Right hindlimb (tissue), 1 donor: ENCODE measurements around the gene LRRC46.
A peak's percentile ranks its signal among the peaks of the same experiment; 100 is the strongest.

Source experiments
- DNase-seq: peaks from one replicate; pipeline ENCODE4 v3.0.0-alpha.2; 2018

Gene LRRC46

DNA sequence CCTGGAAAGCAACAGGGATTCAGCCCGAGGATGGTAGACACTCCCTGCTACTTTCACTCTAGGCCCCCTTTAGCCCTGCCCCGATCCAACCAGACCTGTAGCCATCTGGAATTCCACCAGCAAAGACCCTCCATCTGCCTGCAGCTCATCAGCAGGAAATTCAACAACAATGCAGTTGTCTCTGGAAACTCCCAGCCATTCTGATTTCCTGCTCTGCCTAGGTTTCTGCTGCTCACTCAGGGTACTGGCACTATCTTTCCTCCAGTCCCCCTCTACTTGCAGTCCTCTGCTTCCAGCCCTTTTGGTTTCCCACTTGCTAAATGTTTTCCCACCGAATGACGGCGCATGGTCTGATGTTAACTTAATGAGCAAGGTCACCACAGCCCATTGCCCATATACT is 22.1 kb downstream of the LRRC46 start:
- no peak for DNase-seq

DNA sequence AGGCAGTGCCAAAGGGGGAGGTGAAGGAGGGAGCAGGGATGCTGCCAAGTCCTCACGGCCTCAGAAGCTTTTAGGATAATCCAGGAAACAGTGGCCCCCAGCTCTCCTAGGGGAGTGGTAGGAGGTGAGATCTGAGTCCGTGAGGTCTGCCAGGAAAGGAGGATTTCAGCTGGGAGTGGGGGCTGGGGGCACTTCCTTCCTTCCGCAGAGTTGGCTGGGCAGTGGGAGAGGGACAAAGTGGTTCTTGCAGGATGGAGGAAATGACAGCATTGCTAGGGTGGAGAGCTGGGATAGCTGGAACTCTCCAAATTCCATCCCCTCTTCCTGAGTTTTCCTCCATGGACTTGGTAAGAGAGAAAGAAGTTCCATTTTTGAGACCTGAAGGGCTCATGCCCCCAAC is 24.3 kb downstream of the LRRC46 start:
- no peak for DNase-seq

DNA sequence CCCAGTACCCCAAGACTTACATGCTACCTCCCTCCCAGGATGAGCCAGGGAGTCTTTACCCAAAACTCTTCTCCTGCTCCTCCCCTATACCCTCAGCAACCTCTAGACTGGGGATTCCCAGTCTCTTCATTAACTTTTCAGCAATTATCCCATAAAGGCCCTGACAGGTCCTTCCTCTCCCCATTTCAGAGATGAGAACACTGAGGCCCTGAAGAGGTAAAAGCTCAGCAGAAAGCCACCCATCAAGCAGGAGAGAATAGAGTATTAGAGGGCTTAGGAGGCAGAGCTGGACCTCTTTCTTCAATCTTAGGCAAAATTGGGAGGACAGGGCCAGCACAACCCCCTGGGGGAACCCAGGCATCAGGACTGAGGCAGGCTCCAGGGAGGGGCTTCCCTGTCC is 25.4 kb downstream of the LRRC46 start:
- DNase-seq: no peak

DNA sequence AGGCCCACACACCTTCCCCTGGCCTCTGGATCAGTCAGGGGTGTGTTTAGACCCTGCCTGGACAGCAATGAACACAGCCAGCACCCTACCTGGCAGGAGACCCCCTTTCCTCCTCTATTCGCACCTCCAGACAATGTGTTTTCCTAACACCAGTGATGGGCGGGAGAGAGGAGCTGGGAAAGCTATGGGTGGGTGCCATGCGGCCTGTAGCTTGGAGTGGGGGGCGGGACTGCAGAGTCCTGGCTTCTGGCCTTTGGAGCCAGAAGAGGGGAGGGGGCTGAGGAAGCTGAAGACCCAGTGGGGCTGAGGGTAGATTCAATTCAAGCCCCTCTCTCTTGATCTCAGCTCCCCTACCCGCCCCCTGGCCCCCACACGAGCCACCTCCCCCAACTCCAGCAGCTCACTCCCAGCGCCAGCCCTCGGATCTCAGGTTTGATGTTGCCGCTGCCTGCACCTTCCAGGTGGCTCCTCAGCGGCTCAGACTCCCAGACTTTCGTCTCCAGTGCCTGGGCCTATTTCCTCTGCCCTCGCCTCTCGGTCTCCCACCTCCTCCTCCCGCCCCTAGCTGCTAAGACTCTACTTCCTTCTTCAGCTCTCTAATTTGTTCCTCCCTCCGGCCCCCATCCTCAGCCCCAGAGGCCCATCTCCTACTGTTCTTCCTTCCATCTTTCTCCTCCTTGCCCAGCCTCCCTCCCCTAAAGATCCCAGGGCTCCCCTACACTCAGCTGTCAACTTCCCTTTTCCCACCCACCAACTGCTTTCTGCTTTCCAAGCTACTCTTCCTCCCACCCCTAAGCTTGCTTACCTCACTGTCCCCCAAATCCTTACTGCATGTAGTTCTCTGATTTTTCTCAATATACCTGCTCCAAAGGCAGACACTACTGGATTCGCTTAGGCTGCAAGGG is 26.3 kb downstream of the LRRC46 start:
- DNase-seq: no peak

DNA sequence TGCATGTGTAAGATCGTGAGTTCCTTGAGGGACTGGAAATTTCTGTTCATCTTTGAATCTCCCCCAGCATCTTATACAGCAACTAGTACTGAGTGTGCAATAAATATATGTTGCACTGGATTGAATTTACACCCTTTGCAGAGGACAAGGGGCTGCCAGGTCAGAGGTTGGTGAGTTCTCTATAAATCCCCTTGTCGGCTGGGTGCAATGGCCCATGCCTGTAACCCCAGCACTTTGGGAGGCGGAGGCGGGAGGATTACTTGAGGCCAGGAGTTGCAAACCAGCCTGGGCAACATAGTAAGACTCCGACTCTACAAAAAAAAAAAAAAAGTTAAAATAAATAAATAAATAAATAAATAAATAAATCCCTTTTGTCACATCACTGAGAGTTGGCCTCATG is 28.9 kb downstream of the LRRC46 start:
- DNase-seq: no peak

DNA sequence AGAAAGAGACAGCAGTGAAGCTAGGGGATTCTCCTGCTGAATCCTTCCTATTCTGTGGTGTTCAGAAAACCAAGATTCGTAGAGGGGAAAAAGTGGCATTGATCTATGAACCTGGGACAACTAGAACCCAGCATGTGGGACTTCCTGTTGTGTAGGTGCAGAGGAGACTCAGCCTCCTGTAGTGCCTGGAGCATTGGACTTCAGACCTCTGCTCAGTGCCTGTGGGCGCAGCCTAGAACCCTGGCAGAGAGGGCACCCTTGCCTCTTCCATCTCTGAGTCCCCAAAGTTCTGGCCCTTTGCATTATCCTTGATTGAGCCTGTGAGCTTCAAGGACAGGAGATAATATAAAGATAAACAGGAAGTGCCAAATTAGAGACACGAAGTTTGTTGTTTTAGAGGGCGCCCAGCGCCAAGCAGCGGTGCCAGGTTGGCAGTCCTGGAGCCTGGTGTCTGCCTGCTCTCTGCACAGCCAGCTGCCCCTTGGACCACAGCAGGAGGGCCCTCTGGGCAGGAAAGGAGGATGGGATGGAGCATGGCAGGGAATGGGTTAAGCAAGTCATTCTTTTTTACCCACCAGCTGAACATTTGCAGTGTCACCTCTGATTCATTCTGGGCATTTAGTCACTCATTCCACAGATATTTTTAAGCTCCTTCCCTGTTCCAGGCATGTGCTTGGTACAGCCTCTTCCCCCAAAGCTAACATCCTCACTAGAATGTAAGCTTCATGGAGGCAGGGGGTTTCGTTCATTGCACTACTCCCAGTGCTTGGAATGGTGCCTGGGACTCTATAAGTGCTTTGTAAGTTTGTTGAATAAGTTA is 31.4 kb downstream of the LRRC46 start:
- DNase-seq: no peak

DNA sequence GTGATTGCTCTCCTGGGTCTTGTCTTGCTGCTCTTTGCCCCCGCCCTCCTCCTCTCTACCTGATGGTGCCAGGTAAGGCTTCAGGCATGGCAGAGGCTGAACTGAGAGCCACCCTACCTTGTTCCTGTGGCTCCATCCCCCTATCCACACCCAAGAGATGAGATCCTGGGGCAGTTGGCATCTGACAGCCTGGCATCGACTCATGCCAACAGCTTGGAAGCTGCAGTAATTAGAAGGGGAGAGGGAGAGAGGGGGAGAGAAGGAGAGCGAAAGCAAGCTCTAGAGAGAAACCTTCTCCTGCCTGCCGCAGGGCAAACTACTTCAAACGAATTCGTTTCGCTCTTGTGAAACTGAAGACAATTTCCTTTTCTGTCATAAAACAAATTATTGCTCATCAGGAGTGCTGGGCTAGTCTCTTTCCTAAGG is 33.3 kb downstream of the LRRC46 start:
- DNase-seq: no peak

DNA sequence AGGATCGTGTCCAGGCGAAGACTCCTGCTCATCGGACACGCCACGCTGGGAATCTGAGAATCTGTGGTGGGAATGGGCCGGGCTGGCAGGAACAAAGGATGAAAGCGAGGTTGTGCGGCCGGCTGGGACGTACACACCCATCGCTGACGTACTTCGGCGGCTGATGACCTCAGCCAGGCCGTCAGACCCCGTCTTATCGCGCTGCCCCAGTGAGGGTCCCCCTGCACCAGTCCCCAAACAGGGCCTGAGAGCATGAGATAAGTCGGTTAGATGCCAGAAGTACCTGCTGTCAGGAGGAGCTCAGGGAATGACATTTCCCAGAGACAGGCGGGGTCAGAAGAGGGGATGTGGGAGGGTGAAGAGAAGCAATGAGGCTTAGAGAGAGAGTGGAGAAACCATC is 35.5 kb downstream of the LRRC46 start:
- DNase-seq: no peak

DNA sequence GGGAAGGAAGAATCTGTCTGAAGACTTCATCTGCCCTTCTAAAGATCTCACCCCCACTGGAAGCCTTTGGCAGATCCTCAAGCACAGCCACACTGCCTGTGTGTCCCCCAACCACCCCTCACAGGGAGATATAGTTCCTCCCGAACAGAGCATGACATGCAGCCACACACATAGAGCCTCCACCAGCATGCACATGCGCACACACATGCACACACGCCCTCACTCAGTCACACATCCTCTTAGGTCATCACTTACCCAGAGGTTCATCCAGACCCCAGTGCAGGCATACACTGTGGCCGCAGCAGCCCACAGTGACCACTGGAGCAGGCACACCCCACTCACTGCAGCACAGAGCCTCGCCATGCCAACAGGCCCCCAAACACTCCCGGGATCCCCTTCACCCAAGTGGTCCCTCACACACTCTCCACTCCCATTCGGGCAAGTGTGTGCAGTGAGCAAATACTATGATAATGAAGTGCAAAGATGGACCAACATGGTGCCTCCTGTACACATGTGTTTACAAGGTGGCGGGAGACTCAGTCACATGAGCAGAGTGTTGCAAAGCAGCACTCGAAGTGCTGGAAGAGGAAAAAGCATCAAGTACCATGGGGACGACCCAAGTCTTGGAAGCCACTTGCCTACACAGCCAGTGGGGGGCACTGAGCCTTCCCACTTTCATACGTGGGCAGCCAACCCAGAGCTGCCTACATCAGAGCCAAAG is 36.5 kb downstream of the LRRC46 start:
- DNase-seq: no peak

DNA sequence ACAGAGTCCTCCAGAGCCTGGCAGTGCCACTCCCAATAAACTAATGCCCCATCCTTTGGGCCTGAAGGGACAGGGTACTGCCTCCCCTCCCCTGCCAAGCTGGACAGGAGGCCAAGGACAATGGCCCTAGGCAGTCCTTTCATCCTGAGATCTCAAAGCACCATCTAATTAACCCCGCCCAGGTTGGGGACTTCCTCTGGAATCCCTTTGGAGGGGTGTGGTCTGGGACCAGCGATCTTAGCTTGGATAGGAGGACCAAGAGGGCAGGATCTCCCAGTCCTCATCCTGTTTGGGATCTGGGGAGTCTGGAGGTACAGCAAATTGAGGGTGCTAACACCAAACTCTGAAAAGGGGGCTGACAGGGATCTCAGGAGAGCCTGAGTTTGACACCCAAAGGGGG is 37.6 kb downstream of the LRRC46 start:
- DNase-seq: no peak

DNA sequence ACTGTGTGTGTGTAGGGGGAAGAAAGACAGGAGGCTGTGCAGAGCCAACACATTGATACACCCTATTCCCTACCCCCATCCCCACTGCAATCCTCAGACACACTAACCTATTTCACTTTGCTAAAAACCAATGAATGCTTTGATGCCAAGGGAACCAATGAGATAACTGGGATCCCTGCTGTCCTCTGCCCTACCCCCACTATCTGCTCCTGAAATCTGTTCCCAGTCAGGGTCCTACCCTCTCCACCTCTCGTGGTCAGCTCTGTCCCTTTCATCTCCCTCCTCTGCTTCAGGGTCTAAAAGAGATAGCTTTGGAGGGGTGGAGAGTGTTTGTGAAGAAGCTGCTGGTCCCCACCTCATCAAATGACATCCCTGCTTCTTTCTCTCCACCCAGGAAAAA is 38.6 kb downstream of the LRRC46 start:
- DNase-seq: no peak

DNA sequence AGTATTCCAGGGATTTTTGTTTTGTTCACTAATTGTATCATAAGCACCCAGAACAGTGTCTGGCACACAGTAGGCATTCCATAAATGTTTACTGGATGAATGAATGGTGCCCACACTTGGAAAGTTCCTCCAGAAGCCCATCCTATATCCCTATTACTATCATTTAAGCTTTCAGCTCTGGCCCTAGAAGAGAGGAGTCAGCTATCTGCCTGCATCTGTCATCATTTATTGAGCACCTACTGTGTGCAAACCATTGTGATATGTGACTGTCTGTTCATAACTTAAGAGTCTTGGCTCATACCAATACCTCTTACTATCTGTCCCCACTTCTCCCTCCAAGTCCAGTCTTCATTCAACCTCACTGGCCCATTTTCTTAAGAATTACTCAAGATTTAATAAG is 39.6 kb downstream of the LRRC46 start:
- DNase-seq: no peak

DNA sequence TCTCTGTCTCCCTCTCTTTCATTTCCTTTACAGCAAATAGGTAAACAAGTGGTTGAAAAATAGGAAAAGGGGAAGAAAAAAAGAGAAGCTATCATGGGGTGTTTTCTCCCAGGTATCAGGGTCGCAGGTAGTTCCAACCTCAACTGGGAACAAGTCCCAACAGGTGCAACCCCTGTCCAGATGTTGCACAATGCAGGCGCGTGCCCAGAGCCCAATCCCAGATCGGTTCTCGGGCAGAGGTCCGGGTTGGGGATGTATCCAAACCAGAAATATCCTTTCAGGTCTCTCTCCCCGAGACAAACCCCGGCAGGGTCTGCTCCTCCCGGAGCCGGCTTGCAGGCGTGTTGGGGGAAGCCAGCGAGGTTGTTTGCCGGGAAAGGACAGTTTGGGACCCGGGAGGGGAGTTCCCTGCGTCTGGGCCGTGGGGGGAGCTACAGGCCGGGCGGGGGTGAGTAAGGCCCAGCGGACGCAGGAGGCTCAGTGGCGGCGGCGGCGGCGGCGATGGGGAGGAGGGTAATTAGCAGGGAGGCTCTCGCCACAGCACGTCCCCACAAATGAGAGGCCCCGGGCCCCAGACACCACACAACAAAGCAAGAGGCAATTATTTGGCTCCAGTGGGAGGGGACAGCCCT is 40.7 kb downstream of the LRRC46 start:
- peak; percentile 61 for DNase-seq

DNA sequence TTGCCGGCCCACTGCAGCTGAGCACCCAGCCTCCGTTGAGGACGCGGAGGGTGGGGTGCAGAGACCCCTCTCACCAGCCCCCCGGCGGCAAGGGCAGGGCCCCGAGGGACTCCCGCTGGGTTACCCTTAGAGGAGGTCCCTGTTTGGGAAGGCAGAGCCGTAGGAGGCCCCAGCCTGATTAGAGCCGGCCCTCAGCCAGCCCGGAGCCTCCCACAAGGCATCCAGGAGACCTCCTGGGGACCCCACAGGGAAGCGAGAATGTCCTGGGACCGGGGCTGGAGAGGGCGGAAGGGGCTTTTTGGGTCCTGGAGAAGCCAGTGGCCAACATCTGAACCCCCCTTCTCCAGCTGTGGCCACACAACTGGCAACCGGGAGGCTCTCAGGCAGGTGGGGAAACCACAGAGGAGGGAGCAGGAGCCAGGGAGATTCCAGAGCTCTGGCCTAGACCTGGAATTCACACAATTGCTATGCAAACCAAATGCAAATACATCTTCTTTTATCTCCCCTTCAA is 41.2 kb downstream of the LRRC46 start:
- peak; percentile 29 for DNase-seq

DNA sequence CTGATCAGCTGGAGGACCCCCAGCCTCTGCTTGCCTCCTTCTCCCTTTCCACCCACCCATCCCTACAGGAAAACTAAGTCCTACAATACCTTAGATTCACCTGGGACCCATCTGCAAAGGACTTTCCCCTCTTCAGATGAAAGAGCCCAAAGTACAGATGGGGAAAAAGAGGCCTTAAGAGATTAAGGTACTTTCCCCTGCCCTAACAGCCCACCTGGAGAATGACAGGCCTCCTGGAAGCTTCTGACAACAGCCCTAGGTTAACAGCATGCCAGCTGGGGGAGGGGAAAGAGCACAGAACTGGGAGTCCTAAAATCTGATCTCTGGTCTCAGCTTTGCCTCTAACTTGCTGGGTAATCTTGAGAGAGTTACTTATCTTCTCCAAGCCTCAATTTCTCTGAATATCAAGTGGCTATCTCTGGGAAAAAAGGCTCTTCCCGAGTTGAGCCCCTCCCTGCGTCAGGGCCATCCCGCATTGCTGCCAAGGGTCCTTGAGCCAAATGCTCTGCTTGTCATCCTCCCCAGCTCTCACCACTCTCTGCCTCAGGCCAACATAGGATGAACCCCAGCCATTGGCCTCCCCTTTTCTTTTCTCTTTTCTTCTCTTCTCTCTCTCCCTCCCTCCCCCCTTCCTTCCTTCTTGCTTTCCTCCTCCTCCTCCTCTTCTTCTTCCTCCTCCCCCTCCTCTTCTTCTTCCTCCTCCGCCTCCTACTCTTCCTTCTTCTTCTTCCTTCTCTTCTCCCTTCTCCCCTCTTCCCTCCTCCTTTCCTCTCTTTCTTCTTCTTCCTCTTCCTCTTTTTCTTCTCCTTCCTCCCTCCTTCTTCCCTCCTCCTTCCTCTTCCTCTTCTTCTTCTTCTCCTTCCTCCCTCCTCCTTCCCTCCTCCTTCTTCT is 42.0 kb downstream of the LRRC46 start:
- no peak for DNase-seq

DNA sequence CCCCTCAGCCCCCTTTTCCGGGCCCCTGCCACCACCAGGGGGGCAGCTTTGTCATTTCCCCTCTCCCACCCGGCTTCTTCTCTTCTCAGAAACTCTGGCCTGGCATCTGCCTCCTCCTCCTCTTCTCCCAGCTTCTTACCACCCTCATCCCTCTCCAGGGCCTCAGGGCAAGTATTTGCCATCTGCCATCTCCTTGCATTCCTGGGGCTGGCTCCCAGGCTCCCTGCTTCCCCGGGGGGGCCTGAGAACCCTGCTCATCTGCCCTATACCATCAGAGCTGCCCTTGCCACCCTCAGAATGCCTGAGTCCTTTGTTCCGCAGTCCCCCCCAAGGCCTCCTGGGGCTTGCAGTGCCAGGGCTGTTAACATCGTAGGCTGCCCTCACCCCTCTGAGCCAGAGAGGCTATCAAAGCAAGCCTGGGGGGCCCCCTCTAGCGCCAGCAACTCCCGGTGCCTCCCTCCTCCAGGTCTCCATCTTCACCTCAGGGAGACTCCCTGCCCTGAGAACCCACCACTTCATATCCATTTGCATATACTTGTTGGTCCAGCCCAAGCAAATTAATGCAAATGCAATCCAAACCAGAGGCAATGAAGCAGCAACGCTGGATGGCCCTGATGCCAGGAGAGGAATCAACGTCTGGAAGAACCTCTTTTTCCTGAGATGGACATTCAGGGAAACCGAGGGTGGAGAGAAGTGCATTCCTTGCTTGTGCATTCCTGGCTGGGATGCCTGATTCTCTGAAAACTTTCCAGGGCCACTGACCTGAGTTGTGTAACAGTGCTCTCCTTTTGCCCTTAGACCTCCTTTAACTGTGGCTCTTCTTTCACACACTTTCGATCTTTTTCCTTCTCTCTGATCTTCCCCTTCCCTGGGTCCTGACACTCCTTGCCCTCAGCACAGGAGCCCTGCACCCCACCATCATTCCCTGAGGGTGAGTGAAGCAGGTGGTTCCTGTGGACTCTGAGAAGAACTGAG is 43.8 kb downstream of the LRRC46 start:
- no peak for DNase-seq

DNA sequence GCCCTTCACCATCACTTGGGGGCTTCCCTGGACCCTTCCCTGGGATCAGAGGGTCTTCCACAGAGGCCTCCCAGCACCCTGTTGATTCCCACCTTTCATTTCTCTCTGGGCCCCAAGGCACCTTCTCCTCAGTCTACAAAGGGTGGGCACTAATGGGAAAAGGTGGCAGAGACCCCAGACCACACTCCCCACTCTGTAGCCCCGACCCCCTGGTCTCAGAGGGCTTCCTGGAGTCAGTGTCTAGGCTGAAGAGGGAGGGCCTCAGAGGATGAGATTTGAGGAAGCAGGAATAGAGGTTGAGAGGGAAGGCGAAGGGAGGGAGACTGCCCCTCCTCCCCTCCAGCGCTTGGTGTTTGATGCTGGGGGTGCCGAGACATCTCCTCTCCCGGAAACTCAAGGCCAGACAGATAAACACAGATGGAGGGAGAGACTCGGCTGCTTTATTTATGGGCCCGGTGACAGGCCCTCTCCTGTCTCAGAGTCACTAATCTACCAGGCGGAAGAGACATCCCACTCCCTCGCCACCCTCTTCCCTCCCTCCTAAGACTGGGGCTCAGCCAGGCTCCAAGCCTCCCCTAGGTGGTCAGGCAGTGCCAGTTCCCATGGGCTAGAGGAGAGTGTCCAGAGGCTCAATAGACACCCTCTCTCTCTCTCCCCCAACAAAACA is 46.0 kb downstream of the LRRC46 start:
- DNase-seq: no peak

DNA sequence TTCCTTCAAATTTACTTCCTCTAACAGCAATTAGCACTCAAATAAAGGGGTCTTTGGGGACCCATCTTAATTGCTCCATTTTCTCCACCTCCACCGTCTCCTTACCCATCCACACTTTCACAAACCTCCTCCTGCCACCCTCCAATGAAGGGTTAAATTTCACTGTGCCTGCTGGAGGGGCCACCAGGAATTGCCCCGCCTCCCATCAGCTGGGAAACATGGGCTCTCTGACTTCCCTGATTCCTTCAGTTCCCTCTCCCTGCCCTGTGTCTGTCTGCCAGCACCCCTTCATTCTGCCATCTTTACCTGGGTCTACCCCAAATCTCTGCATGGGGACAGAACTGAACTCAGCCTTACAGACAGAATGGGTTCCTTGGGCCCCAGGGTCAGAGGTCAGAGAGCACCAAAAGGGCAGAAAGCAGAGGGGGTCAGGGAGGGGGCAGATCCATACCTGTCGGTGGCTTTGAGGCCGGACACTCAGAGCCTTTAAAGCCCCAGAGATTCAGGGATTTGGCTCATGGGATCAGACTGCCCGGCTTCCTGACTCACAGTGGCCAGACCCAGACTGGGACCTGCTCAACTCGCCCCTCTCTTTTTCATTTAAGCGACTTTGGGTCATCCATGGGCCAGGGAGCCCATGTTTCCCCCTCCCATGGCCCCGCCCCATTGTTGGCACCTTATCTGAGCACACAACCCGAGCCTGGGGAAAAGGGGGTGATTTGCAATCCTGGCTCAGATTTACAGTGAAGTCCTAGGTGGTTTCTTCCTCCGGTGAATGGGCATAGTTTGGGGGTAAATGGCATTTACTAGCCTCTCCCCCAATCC is 46.9 kb downstream of the LRRC46 start:
- no peak for DNase-seq
